GM12878 (cell line): Measurements from ENCODE around the gene AEBP1. TPM values are rescaled to one million over a fixed set of nuclear protein-coding genes. Genes with fewer than 3 reads are reported as not detected.
A peak's percentile ranks its signal among the peaks of the same experiment; 100 is the strongest.

ENCODE experiments used
- ATAC-seq: fragments of 200-7000 bp; cut with Tn5 transposase; 3 replicates; pipeline ENCODE4 v1.9.1; 2020; ENCODE audit warnings: mild to moderate bottlenecking, moderate library complexity
- BruUV-seq: library from RNA; stranded (reverse); fragments of 400-500 nt; replicated peaks from 2 replicates; lab custom pipeline; 2021; lab: Mats Ljungman, UMichigan
- CTCF ChIA-PET: fragments of 300-600 bp; sonication (Branson Sonifier 250); formaldehyde crosslinking; extraction: SDS; loops from one replicate; lab custom pipeline; 2021; ENCODE audit warnings: inconsistent platforms; lab: Yijun Ruan, JAX
- POLR2A ChIA-PET: fragments of 350-600 bp; formaldehyde crosslinking; extraction: SDS; loops from one replicate; lab custom pipeline; 2021; ENCODE audit warnings: inconsistent platforms; lab: Charles Lee
- RAD21 ChIA-PET: fragments of 300-600 bp; sonication (Branson Sonifier 250); formaldehyde crosslinking; loops from one replicate; lab custom pipeline; 2023; ENCODE audit warnings: antibody characterized with exemption; ENCODE audit not compliant: unreplicated experiment; lab: Charles Lee
- SMC1A ChIA-PET: fragments of 300-600 bp; sonication (Branson Sonifier 250); formaldehyde crosslinking; loops from one replicate; lab custom pipeline; 2023; ENCODE audit not compliant: unreplicated experiment, uncharacterized antibody; lab: Charles Lee
- DNase-seq: peaks from one replicate; pipeline ENCODE4 v3.0.0-alpha.2; 2011; ENCODE audit warnings: low read depth, low spot score
- FAIRE-seq: peaks from 3 replicates; lab custom pipeline; 2011; peaks lifted over from hg19 to GRCh38; lab: Jason Lieb, UNC
- H2AFZ ChIP-seq: 2 replicates; pipeline ENCODE4 v1.6.0; 2011; ENCODE audit warnings: low read depth, low read length, control low read depth; ENCODE audit not compliant: control insufficient read depth
- H3K27ac ChIP-seq: 2 replicates; pipeline ENCODE4 v1.5.1; 2011; ENCODE audit warnings: control low read depth; ENCODE audit not compliant: control insufficient read depth, insufficient read depth
- H3K27me3 ChIP-seq, 2 experiments: replicated peaks in 1 of 2; 2 replicates each; pipeline versions ENCODE4 v1.6.0 to v1.6.1; 2011; ENCODE audit warnings: low read length in 1 of 2; ENCODE audit not compliant: control insufficient read depth in 2 of 2, insufficient read depth in 2 of 2
- H3K36me3 ChIP-seq, 2 experiments: 2 replicates each; pipeline ENCODE4 v1.5.1; 2011; ENCODE audit warnings: low read length in 1 of 2; ENCODE audit not compliant: control insufficient read depth in 2 of 2, insufficient read depth in 2 of 2
- H3K4me1 ChIP-seq: 2 replicates; pipeline ENCODE4 v1.6.1; 2011; ENCODE audit warnings: mild to moderate bottlenecking, low read length, moderate library complexity, mixed read lengths; ENCODE audit not compliant: control insufficient read depth, insufficient read depth
- H3K4me2 ChIP-seq: 2 replicates; pipeline ENCODE4 v1.6.0; 2011; ENCODE audit warnings: control low read depth; ENCODE audit not compliant: control insufficient read depth, insufficient read depth
- H3K4me3 ChIP-seq: fragments of 200-600 bp; sonication (generic); 2 replicates; pipeline ENCODE4 v1.5.1; 2016
- H3K79me2 ChIP-seq: 2 replicates; pipeline ENCODE4 v1.6.0; 2011; ENCODE audit warnings: low read length; ENCODE audit not compliant: control insufficient read depth, insufficient read depth
- H3K9ac ChIP-seq: 2 replicates; pipeline ENCODE4 v1.8.0; 2011; ENCODE audit warnings: low read length, control low read depth, mixed read lengths; ENCODE audit not compliant: control insufficient read depth, insufficient read depth
- H3K9me3 ChIP-seq: replicated peaks from 3 replicates; pipeline ENCODE4 v1.5.1; 2011; ENCODE audit warnings: mild to moderate bottlenecking, low read length; ENCODE audit not compliant: control insufficient read depth, insufficient read depth
- H4K20me1 ChIP-seq: 2 replicates; pipeline ENCODE4 v1.6.0; 2011; ENCODE audit not compliant: control insufficient read depth, insufficient read depth
- EZH2 ChIP-seq: IDR thresholded peaks from 2 replicates; pipeline ENCODE4 v1.6.1; 2012; ENCODE audit warnings: low read depth, mild to moderate bottlenecking, control low read depth, inconsistent platforms, low read length, borderline replicate concordance; ENCODE audit not compliant: control insufficient read depth
- FOXK2 ChIP-seq: fragments of 450-650 bp; IDR thresholded peaks from 2 replicates; pipeline ENCODE4 v1.6.1; 2017; ENCODE audit warnings: mild to moderate bottlenecking, moderate library complexity
- GABPA ChIP-seq: IDR thresholded peaks from 2 replicates; pipeline ENCODE4 v1.6.1; 2014; ENCODE audit warnings: antibody characterized with exemption, low read depth, mild to moderate bottlenecking, inconsistent platforms
- PML ChIP-seq: IDR thresholded peaks from 2 replicates; pipeline ENCODE4 v1.6.1; 2012; ENCODE audit warnings: low read length, inconsistent platforms
- POLR2AphosphoS2 ChIP-seq: IDR thresholded peaks from 2 replicates; pipeline ENCODE4 v1.6.1; 2011; ENCODE audit warnings: low read depth, mild to moderate bottlenecking, low read length, improper control_type of control experiment, moderate library complexity
- TCF3 ChIP-seq: IDR thresholded peaks from 2 replicates; pipeline ENCODE4 v1.6.1; 2012; ENCODE audit warnings: low read depth, mild to moderate bottlenecking, low read length, borderline replicate concordance; ENCODE audit not compliant: insufficient read depth
- YBX1 ChIP-seq: fragments of 450-650 bp; IDR thresholded peaks from 2 replicates; pipeline ENCODE4 v1.6.1; 2016; ENCODE audit warnings: antibody characterized with exemption
- WGBS: methylation state at CpG from one replicate; pipeline ENCODE4 v1.1.6; 2016; ENCODE audit warnings: low lambda C conversion rate; ENCODE audit not compliant: insufficient replicate concordance, insufficient coverage; ENCODE audit errors: missing lambda C conversion rate; 5-methylcytosine and 5-hydroxymethylcytosine counted together
- in situ Hi-C: fragments of 300-500 bp; cut with MboI; formaldehyde crosslinking; loops from 9 replicates; pipeline ENCODE4 v1.14.3; 2018; ENCODE audit warnings: mixed read lengths
- intact Hi-C: fragments of 100-400 bp; cut with micrococcal nuclease; formaldehyde crosslinking; loops from one replicate; pipeline ENCODE4 v1.14.2; 2022; ENCODE audit not compliant: unreplicated experiment
- polyA plus RNA-seq, 11 experiments: library from polyadenylated mRNA; depleted of rRNA in 4 of 11; unstranded in 6 of 11; stranded (reverse) in 5 of 11; fragments of >200 nt; fragmentation: Nextera tagmentation in 4 of 11; fragmentation: Illumina TruSeq in 1 of 11; extraction: Ambion mirVana in 4 of 11; extraction: Trizol in 1 of 11; gene quantifications; 1 replicate in 1 of 11; 2 replicates in 10 of 11; pipeline versions ENCODE4 v1.2.1 to v1.2.3, GENCODE V29; 2011 to 2016; ENCODE audit warnings: inconsistent platforms in 2 of 11, missing spikeins in 2 of 11, low read depth in 1 of 11
- total RNA-seq, 4 experiments: library from RNA; depleted of rRNA in 3 of 4; stranded (reverse); fragments of >200 nt in 3 of 4; fragmentation: Illumina TruSeq in 1 of 4; extraction: Trizol in 1 of 4; gene quantifications; 2 replicates each; pipeline versions ENCODE4 v1.2.1 to v1.2.3, GENCODE V29; 2013 to 2021
- TF ChIP-seq, protein P1 (sequence below): fragments of 450-650 bp; IDR thresholded peaks from 2 replicates; pipeline ENCODE4 v1.6.1; 2018; ENCODE audit warnings: mild to moderate bottlenecking, low read depth, moderate library complexity; ENCODE audit not compliant: partially characterized antibody
- TF ChIP-seq, protein P2 (sequence below): fragments of 450-650 bp; IDR thresholded peaks from 2 replicates; pipeline ENCODE4 v1.6.1; 2017; ENCODE audit warnings: borderline replicate concordance
- TF ChIP-seq, protein P3 (sequence below): fragments of 450-650 bp; IDR thresholded peaks from 2 replicates; pipeline ENCODE4 v1.6.1; 2017; ENCODE audit warnings: mild to moderate bottlenecking, moderate library complexity
- TF ChIP-seq, protein P4 (sequence below), 3 experiments: IDR thresholded peaks in 2 of 3; conservative IDR thresholded peaks in 1 of 3; 2 replicates each; pipeline ENCODE4 v1.5.1; 2011; ENCODE audit warnings: low read depth in 3 of 3, low read length in 3 of 3, mild to moderate bottlenecking in 3 of 3, control low read depth in 2 of 3, moderate library complexity in 2 of 3, inconsistent platforms in 1 of 3, mixed read lengths in 1 of 3; ENCODE audit not compliant: control insufficient read depth in 2 of 3, insufficient read depth in 1 of 3; ENCODE audit errors: extremely low read depth in 1 of 3

AEBP1 gene
- total and polyA plus RNA-seq, 10 of the 15 experiments (the other 5 are each of a cell fraction or from before 2014, with no cell fraction given): 0.06 to 0.23 (median 0.11) TPM; not detected in 5

DNA sequence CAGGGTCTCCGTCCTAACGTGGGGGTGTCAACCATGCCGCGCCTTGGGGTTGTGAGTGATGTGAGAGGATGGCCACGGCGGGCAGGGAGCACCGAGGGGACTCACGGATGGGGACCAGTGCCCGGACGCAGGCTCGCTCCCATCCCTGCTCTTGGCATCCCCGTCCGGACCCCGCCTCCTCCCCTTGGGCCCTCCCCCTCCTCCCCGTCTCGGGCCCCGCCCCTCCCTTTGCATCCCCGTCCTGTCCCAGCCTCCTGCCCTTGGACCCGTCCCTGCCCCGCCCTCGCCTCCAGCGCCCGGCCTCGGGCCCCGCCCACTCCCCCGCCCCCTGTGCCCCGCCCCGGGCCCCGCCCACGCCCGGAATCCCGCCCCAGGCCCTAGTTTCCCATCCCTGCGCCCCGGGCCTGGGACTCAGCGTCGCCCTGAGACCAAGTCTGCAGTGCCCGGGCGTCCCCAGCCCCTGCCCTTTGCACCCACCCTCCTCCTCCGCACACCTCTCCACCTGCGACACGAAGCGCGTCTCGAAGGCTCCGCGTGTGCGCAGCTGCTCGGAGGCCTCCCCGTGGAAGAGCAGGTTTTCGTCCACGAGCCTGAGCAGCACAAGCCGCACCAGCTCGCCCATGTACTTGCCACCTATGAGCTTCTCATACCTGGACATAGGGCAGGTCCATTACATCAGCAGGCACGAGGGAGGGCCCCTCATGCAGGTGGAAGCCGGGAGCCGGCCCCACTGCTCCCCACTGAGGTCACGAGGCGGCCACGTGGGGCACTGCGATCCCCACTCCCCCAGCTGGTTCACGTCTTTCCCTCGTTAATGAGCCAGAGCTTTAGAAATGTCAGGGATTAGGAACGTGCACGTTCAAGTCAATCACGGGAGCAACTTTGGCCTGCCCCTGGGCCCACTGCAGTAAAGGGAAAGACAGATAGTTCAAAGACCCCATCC, 42.1 kb downstream of the AEBP1 start:
- 56% methylated on average over 40 of the region's 65 CpGs for WGBS
- Histone ChIP-seq H4K20me1 (no peaks in the 10 kb centered on the region), H3K27me3 (no peaks in the 10 kb centered on the region), H3K79me2 (no peaks in the 10 kb centered on the region), H3K27ac (no peak overlapping the region), H3K4me3 (no peak overlapping the region), H3K9ac (no peak overlapping the region), H3K36me3 (no peaks in the 10 kb centered on the region), H3K4me1 (peaks cover 5% of the 10 kb centered on the region), H3K9me3 (no peaks in the 10 kb centered on the region), H3K4me2 (no peak overlapping the region), H2AFZ (no peak overlapping the region)
- ChIA-PET SMC1A (no interaction called here), POLR2A (no interaction called here), RAD21 (no interaction called here), CTCF (no interaction called here)
- ATAC-seq (peak; percentile 42), DNase-seq (no peak), FAIRE-seq (no peak)
- TF ChIP-seq YBX1 (no peak), POLR2AphosphoS2 (no peak), EZH2 (no peak), PML (no peak), FOXK2 (no peak), GABPA (no peak), TCF3 (no peak)
- TF ChIP-seq, protein P1, sequence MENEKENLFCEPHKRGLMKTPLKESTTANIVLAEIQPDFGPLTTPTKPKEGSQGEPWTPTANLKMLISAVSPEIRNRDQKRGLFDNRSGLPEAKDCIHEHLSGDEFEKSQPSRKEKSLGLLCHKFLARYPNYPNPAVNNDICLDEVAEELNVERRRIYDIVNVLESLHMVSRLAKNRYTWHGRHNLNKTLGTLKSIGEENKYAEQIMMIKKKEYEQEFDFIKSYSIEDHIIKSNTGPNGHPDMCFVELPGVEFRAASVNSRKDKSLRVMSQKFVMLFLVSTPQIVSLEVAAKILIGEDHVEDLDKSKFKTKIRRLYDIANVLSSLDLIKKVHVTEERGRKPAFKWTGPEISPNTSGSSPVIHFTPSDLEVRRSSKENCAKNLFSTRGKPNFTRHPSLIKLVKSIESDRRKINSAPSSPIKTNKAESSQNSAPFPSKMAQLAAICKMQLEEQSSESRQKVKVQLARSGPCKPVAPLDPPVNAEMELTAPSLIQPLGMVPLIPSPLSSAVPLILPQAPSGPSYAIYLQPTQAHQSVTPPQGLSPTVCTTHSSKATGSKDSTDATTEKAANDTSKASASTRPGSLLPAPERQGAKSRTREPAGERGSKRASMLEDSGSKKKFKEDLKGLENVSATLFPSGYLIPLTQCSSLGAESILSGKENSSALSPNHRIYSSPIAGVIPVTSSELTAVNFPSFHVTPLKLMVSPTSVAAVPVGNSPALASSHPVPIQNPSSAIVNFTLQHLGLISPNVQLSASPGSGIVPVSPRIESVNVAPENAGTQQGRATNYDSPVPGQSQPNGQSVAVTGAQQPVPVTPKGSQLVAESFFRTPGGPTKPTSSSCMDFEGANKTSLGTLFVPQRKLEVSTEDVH: no peak
- TF ChIP-seq, protein P2, sequence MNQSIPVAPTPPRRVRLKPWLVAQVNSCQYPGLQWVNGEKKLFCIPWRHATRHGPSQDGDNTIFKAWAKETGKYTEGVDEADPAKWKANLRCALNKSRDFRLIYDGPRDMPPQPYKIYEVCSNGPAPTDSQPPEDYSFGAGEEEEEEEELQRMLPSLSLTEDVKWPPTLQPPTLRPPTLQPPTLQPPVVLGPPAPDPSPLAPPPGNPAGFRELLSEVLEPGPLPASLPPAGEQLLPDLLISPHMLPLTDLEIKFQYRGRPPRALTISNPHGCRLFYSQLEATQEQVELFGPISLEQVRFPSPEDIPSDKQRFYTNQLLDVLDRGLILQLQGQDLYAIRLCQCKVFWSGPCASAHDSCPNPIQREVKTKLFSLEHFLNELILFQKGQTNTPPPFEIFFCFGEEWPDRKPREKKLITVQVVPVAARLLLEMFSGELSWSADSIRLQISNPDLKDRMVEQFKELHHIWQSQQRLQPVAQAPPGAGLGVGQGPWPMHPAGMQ: no peak
- TF ChIP-seq, protein P3, sequence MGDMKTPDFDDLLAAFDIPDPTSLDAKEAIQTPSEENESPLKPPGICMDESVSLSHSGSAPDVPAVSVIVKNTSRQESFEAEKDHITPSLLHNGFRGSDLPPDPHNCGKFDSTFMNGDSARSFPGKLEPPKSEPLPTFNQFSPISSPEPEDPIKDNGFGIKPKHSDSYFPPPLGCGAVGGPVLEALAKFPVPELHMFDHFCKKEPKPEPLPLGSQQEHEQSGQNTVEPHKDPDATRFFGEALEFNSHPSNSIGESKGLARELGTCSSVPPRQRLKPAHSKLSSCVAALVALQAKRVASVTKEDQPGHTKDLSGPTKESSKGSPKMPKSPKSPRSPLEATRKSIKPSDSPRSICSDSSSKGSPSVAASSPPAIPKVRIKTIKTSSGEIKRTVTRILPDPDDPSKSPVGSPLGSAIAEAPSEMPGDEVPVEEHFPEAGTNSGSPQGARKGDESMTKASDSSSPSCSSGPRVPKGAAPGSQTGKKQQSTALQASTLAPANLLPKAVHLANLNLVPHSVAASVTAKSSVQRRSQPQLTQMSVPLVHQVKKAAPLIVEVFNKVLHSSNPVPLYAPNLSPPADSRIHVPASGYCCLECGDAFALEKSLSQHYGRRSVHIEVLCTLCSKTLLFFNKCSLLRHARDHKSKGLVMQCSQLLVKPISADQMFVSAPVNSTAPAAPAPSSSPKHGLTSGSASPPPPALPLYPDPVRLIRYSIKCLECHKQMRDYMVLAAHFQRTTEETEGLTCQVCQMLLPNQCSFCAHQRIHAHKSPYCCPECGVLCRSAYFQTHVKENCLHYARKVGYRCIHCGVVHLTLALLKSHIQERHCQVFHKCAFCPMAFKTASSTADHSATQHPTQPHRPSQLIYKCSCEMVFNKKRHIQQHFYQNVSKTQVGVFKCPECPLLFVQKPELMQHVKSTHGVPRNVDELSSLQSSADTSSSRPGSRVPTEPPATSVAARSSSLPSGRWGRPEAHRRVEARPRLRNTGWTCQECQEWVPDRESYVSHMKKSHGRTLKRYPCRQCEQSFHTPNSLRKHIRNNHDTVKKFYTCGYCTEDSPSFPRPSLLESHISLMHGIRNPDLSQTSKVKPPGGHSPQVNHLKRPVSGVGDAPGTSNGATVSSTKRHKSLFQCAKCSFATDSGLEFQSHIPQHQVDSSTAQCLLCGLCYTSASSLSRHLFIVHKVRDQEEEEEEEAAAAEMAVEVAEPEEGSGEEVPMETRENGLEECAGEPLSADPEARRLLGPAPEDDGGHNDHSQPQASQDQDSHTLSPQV: no peak
- TF ChIP-seq, protein P4, sequence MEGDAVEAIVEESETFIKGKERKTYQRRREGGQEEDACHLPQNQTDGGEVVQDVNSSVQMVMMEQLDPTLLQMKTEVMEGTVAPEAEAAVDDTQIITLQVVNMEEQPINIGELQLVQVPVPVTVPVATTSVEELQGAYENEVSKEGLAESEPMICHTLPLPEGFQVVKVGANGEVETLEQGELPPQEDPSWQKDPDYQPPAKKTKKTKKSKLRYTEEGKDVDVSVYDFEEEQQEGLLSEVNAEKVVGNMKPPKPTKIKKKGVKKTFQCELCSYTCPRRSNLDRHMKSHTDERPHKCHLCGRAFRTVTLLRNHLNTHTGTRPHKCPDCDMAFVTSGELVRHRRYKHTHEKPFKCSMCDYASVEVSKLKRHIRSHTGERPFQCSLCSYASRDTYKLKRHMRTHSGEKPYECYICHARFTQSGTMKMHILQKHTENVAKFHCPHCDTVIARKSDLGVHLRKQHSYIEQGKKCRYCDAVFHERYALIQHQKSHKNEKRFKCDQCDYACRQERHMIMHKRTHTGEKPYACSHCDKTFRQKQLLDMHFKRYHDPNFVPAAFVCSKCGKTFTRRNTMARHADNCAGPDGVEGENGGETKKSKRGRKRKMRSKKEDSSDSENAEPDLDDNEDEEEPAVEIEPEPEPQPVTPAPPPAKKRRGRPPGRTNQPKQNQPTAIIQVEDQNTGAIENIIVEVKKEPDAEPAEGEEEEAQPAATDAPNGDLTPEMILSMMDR (IDR thresholded peaks at IDR 0.05 in 2 of 3, conservative IDR thresholded peaks at IDR 0.05 in 1 of 3; ENCODE audit: control insufficient read depth in 2 of 3, extremely low read depth in 1 of 3, insufficient read depth in 1 of 3, low read depth in 3 of 3, low read length in 3 of 3): no peak
- in situ Hi-C loops (no loop called here), intact Hi-C loops (no loop called here)
- no TSS peak for BruUV-seq
